SK-N-MC (cell line): ENCODE measurements around the gene AFAP1L2.

Experiments used
- EZH2 ChIP-seq: fragments of 200-600 bp; sonication (generic); IDR thresholded peaks from one replicate; pipeline ENCODE4 v1.6.1; 2017; ENCODE audit warnings: antibody characterized with exemption
- POLR2AphosphoS5 ChIP-seq: IDR thresholded peaks from 2 replicates; pipeline ENCODE4 v1.6.1; 2012; ENCODE audit warnings: mild to moderate bottlenecking, low read depth, low read length, borderline replicate concordance

DNA sequence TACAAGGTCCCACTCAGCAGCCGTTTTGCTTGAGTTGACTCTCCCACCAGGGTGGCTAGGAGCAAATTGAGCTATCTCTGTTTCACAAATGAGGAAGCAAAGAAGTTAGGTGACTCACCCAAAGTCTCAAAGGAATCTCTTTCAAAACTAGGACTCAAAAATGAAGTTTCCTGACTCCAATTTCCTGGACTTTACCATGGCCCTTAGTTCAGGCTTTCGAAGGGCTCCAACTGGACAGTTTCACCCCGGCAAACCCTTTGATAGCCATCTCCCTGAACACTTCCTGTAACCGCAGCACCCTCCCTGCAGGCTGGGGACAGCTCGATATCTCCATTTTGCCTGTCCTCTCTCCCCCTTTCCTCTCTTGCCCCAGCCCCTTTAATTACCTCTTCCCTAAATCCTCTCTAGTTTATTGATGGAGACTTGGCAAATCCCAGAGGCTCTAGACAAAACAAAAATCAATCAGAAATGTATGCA is 4.7 kb upstream of the AFAP1L2 start:
- TF ChIP-seq EZH2: no peak
- no peak for TF ChIP-seq POLR2AphosphoS5
